DMS114 treated with DMSO at 0.1 percent for 48 hours (cell line): ENCODE results near the gene ABTB2.
"Not testable (repeated sequence)": the region's sequence is repeated elsewhere in the genome, so short reads cannot be mapped to it uniquely, and the experiment has no call there.

Source experiments
- DNase-seq: peaks from one replicate; lab custom pipeline; 2025; ENCODE audit not compliant: unreplicated experiment; lab: John Stamatoyannopoulos, UW

Gene ABTB2

DNA sequence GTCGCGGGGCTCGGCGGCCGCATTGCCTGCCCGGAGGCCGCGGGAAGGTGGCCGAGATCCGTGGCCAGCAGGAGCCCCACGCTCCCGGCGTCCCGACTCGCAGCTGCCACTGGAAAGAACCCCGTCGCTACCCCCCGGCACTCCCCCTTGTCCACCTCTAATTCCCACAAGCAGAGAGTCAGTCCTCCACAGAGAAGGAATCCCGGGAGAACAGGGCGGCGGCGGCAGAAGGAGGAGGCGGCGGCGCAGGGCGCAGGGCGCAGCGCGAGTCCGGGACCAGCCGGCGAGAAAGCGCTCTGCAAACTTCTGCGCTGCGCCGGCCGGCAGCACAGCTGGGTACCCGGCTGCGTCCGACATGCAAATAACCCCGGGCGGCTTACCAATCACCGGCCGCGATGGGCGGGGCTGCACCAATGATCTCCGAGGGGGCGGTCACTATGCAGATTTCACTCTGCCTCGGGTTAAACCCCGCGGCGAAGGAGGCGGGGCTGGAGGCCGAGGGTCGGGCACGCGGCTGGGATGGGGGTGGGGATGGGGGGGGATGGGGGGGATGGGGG, at the start of gene ABTB2:
Gene ABTB2 (minus strand): TSS at position 310 of the 557 bp plus-strand sequence.
- peak; percentile 82 for DNase-seq

DNA sequence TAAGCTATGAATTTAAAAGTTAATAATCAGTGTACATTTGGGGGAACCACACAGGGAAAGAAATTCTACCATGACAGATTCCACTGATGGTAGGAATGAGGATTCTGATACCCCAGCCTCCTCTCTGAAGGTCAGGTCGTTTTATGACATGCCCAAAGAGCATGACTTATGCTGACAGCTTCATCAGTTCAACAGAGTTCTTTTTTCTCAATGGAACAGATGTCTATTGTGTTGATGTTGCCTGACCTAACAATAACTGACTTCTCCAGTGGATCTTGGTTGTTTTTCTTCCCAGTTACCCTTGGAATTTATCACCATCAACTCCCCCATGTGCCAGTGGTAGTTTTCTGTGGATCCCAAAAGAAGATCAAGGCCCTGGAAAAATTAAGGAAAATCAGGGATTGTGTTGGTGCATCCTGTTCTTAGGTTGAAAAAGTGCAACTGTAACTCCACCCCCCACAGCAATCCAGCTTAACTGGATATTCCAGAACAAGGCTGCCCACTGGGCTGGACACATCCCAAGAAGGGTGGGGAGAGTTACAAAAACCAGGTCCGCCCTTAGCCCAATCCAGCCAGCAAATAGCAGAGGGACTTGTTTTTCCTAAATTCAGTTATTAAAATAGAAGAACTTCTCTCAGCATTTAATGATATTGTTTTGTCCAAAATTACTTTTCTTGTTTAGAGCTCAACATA, 49.5 kb upstream of the ABTB2 start:
- no peak for DNase-seq

DNA sequence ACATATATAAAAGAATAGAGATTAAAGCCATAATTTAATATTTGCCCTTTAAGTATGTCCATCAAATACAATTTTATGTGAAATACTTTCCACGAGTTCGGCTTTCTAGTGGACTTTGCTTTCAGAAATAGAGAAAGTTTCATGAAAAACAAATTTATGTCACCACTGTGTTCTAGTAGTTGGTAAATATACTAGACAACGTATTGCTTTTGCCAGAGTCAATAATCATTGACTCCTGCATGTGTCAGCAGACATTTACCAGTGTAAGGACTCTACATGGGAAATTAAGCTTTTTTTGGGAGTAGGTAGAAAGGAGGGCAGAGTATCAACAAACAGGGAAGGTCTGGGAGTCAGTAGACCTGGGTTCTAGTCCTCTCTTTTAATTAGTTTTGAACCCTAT, 48.6 kb upstream of the ABTB2 start:
- DNase-seq = no peak

DNA sequence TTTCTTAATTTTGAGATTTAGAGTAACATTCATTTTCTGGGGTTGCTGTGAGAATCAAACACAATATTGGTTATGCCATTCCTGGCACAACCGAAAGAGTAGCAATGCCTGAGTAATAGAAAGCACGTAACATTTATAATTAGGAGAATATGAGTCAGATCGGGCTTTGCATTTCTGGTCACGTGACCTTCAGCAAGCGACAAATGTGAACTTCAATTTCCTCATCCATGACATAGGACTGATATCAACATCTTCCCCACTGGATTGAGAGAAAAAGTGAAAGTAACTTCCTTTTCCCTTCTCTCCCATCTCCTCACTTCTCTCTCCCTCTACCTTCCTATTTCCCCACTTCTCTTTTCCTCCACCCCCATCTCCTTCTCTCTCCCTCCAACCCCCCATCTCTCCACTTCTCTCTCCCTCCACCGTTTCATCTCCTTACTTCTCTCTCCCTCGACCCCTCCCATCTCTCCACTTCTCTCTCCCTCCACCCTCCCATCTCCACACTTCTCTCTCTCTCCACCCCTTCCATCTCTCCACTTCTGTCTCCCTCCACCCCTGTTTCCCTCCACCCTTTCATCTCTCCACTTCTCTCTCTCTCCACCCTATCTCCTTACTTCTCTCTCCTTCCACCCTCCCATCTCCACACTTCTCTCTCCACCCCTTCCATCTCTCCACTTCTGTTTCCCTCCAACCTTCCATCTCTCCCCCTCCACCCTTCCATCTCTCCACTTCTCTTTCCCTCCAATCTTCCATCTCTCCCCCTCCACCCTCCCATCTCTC, 47.5 kb upstream of the ABTB2 start:
- no peak for DNase-seq

DNA sequence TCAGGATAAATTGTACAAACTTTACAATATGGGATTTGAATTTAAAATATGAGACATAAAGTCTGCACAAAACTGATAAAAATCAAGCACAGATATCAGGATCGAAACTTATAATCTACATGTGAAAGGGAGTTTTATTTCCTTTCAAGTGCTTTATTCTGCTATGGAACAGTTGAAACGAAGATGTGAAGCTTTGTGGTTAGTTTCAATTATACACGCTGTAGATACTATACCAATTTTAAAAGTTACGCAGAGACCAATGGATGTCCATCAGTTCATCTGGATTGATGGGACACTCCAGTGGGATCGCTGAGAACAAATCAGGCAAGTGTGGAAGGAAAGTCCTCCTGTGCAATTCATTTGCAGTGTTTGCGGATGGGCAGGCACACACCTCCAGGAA, 46.5 kb upstream of the ABTB2 start:
- DNase-seq = no peak

DNA sequence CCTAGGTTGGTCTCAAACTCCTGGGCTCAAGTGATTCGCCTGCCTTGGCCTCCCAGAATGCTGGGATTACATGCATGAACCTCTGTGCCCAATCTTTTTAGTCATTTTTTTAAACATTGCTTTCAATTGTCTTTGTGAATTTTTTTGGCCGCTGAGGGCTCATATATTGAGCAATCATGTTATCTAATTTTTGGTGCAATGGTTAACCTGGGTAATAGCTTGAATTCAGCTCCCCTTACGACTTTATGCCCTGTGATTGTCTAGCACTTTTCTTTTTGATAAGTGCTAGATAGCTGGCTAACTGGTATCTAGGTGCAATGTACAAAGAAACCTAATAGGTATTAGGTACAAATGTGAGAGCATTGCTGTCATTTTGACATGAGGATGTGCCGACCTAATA, 45.6 kb upstream of the ABTB2 start:
- DNase-seq = no peak

DNA sequence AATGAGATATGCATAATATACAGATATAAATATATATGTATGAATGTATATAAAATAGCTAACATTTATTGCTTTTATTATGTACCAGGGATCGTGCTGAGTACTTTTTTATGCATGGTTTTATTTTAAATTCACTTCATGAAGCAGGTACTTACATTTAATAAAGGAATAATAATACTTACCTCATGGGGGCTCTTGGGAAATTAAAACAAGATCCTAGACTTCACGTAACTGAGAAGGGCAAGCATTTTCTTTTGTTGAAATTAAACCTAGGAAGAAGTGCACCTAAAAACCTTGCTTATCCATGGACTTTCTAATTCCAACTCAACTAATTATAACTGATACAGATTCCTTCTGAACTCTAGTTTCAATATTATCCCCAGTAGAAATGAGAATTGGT, 40.0 kb upstream of the ABTB2 start:
- DNase-seq = no peak

DNA sequence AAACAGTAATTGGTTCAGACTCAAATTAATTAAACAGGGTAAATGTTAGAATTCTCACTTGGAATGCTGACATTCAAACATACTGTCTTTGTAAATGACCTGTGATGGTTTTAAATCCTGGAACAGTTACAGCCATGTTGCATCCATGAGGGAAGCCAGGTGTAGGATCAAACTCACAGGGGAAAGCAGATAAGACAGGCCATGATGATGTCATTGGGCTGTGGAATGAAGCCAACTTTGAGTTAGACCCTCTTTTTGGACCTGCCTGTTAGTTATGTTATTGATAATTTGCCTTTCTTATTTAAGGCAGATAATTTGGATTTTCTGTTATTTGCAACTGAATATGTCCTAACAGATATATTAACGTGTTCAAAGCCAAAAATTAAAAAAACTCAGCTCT, 39.3 kb upstream of the ABTB2 start:
- DNase-seq = no peak

DNA sequence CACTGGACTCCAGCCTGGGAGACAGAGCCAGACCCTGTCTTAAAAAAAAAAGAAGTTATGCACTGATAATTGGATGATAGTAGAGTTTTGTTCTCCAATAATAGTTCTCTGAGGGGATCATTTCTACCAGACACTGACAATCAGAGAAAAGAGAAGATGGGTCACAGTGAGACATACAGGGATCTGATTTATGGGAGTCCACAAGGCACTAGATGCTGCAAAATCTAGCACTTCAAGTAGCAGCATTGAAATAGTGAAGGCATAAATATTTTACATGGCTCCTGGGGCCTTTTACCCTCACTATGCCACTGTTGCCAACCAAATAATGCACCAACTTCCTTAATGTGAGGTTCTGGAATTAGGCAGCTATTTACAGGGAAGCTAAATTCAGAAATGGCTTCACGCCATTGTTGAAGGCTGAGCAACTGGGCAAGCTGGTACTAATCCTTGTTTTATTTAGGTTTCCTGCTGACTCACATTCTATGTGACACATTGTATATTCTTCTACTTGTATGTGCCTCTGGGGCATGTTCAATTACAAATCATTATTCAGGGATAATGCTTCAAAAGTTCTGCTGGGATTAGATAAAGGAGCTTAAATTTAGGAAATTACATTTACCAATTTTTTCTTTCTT, 38.2 kb upstream of the ABTB2 start:
- no peak for DNase-seq

DNA sequence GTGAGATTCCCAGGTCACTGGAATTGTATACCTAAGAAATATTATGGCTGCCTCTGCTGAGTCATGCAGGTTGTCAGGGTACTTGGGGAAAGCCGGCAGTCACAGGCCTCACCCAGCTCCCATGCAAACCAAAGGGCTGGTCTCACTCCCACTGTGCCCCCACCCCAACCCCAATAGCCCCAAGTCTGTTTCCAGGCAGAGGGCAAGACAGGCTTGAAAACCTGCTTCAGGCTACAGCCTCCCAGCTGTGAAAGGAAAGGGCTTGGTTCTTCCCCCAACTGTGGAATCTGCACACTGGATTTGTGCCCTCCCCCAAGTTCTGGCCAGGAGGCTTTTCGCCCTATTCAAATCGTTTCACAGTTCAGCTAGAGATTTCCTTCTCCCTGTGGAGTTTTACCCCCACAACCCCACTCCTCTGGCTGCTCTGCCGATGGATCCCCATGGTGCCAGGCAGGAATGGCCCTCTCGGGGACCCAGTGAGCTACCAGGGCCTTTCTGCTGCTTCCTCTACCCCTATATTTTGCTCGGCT, 37.0 kb upstream of the ABTB2 start:
- no peak for DNase-seq

DNA sequence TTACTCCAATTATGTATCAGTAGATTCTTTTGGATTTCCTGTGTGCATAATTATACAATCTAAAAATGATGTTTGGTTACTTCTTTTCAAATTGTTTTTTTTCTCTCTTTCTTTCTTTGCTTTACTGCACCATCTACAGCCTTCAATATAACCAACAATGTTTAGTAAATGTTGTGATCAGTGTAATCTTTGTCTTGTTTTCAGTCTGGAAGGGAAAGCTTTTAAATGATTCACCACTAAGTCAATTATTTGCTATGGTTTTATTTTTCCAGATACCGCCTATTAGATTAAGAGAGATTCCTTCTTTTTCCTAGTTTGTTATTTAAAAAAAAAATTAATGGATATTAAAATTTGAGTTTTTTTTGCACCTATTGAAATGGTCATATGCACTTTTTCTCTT, 29.8 kb upstream of the ABTB2 start:
- no peak for DNase-seq

DNA sequence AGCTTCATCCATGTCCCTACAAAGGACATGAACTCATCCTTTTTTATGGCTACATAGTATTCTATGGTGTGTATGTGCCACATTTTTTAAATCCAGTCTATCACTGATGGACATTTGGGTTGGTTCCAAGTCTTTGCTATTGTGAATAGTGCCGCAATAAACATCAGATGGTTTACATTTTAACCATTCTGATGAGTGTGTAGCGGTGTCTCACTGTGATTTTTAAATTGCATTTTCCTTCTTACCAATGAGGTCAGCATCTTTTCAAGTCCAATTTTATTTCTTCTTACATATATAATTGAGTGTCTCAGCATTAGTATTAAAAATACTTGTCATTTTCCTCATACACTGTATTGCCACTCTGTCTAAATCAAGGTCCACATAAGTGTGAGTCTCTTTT, 28.5 kb upstream of the ABTB2 start:
- not testable (repeated sequence) for DNase-seq

DNA sequence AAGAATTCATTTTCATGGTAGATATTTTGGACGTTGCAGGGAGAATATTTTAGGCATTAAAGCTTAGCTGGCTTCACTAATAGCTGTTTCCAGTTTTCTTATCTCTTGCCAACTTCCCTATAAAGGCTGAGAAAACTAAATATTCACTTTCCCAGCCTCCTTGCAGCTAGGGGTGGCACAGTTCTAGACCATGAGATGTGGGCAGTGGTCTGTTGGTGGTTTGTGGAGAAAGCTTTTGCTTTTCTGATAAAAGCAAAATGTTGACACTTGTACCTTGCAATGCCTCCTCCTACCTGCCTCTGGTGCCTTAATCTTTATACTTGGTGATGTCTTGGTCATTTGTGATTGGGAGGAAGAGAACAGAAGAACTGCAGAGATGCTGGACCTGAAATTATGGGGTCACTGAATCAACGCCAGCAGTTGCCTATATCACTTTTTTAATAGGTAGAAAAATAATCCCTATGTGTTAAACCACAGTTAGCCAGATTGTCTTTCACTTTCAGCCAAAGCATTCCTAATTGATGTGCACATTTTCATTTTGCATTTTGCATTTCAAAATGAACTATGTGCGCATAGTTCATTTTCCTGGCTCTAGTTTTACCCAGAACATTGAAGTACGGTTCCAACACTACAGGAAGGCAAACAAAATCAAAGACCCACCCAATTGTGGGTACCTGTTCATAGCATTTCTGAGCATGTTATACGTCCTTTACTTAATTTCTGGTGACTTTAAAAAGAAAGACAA, 24.9 kb upstream of the ABTB2 start:
- no peak for DNase-seq

DNA sequence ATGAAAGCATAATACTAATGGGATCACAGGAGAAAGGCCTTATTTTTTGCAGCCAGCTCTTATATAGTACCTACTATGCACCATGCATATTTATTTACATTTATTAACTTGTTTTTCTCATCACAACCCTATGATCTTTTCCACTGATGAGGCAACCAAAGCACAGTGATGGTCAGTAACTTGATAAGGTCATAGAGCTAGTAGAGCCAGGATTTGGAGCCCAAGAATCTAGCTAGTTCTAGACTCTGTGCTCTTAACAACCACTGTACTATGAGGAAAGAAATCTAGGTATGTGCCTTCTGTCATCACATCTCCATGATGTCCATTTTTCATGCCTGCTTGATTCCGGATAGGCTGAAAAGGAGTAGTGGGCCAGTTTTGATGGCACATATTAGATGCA, 24.0 kb upstream of the ABTB2 start:
- no peak for DNase-seq

DNA sequence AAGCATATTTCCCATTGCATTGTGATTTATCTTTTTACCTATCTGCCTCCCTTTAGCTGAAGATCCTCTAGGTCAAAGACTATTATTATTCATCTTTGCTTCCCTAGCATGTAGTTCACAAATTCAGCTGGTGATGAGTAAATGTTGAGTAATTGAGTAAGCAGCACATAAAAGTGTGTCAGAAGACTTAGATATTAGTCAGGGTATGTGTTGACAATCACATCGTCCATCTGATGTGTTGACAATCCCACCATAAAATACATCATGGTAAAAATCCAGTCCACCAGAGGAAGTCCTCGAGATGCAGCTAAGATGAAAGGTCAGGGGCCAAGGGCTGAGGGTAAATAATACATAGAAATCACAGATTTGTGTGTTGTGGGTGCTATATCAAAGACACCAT, 22.9 kb upstream of the ABTB2 start:
- DNase-seq = no peak

DNA sequence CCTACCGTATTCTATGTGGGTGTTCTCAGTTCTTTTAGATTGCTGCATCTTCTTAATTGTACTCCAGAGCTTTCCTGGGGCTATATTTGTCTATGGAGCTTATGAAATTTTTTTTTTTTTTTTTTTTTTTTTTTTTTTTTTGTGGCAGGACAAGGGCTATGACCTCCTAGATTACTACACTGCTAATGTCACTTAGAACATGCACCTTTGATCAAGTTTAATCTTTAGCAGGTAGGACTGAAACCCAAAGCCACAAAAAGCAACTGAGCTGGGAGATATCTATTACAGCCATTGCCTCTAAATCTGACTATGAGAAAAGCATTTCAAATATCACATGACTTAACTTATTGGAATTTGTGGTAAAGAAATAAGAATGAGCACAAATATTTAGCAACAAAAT, 21.7 kb upstream of the ABTB2 start:
- DNase-seq = no peak

DNA sequence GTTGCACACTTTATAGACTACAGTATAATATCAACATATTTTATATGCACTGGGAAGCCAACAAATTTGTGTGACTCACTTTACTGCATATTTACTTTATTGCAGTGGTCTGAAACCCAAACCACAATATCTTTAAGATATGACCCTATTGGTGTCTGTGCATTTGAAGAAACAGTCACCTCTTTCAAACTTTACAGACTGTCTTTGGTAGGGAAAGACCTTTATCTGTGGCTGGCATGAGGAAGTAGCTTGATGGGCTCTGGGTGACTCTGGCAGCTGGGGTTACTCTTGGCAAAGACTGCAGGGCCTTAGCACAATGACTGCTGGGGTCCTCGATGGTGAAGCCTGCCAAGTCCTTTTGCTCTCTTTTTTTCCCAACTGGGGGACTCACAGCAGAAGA, 21.3 kb upstream of the ABTB2 start:
- DNase-seq = no peak

DNA sequence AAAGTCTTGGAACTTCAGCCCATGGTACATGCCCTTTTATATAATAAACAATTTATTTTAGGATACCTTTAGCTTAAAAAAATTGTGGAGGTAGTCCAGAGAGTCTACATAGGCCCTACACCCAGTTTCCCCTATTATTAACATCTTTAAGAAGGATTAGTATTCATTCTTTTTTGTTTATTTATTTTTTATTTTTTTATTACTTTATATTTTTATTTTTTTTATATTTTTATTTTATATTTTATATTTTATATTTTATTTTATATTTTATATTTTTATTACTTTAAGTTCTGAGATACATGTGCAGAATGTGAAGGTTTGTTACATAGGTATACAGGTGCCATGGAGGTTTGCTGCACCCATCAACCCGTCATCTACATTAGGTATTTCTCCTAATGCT, 15.9 kb upstream of the ABTB2 start:
- no peak for DNase-seq

DNA sequence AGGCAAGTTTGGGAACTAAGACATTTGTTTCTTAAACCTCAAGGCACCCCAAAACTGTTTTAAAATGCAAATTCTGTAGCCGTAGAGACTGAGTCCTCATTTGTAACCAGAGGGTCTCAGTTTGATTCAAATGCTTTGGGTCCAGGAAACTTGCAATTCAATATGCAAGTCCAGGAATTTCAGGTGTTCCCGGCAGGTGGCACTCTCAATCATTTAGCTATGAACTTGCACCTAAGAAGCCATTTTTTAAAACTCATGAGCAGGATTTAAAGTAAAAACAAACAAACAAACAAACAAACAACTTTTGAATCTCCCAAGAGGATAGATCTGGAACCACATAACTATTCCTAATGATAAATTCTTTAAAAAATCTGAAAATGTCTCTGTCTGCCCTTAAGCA, 8.7 kb upstream of the ABTB2 start:
- peak; percentile 12 for DNase-seq

DNA sequence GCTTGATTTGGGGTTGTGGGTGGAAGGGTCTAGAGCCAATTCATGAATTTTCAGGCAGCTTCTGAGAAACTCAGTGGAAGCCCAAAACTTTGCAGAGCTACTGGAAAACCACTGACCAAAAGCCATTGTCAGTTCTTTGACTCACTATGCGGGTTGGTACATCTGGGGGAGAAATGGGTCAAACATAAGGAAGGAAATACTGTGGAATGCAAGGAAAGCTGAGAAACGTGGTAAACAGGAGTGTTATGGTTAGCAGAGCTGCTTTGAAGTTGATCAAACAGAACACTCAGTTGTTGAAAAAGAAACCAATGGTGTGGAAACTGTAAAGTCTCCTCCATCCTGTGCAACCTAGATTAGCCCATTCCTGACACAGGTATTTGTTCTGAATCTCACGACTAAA, 6.3 kb upstream of the ABTB2 start:
- DNase-seq = no peak
